Measurements from ENCODE around the gene TP53TG3C. TPM values are rescaled to one million over a fixed set of nuclear protein-coding genes. Genes with fewer than 3 reads are reported as not detected.
"Not testable (repeated sequence)": the region's sequence is repeated elsewhere in the genome, so short reads cannot be mapped to it uniquely, and the experiment has no call there.

Gene TP53TG3C
- not detected for polyA plus RNA-seq

GRCh38 chr16:33193926-33194325 is at the start of gene TP53TG3C:
Gene TP53TG3C (plus strand): TSS chr16:33194226. CDS start chr16:33194294, 68 bp downstream.
- H3K36me3 Mint-ChIP-seq; H3K27ac Mint-ChIP-seq; H3K4me1 Mint-ChIP-seq; DNase-seq; H3K27me3 Mint-ChIP-seq (ENCODE audit: low read depth in 3 of 3); H3K4me3 Mint-ChIP-seq; H3K9me3 Mint-ChIP-seq: not testable (repeated sequence)

Other genes with a start within 250 kb of the TP53TG3C start
- not detected for gene TP53TG3E, start 110.1 kb downstream of the TP53TG3C start, polyA plus RNA-seq
- gene TP53TG3B, start 166.6 kb downstream of the TP53TG3C start, polyA plus RNA-seq, result not detected